GM19099 (cell line): ENCODE data around the gene LRRC1.

ENCODE experiments used
- POLR2A ChIP-seq: IDR thresholded peaks from 3 replicates; pipeline ENCODE4 v1.6.1; 2011; ENCODE audit warnings: low read depth; ENCODE audit not compliant: insufficient read length; ENCODE audit errors: extremely low read depth

Gene LRRC1

DNA sequence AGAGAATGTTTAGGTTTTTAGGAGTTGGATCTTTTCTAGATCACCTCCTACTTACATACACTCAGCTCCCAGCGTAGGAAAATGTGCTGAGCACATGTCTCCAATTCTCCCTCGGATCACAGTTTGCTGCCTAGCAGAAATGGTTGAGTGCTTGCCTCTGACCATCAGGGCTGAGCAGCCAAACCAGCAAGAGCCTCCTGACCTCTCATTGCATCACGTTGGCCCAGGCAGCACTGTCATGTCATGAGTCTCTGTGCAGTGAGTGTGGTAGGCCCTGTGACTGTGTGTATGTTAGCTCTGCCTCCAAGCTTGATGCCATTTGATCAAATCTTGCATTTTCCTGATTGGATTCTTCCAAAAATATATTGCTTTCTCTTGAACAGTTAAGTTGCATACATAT lies 112.0 kb downstream of the LRRC1 start:
- TF ChIP-seq POLR2A = no peak

DNA sequence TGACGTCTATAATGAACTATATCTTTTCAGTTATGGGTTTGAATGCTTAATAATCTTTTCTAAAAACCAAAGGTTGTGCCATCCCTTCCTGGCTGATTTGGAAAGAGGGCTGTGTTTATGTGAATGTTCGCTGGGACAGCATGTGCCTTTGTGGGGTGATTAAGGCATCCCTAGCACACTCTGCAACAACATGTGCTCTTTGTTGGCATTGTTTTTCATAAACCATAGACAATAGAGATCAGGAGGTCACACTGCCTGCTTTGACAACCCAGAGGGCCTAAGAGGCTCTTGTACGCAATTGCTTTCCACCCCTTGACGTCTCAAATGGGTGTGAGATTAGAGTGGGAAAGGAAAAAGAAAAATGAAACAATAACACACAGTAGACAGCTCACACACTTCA lies 116.0 kb downstream of the LRRC1 start:
- no peak for TF ChIP-seq POLR2A

DNA sequence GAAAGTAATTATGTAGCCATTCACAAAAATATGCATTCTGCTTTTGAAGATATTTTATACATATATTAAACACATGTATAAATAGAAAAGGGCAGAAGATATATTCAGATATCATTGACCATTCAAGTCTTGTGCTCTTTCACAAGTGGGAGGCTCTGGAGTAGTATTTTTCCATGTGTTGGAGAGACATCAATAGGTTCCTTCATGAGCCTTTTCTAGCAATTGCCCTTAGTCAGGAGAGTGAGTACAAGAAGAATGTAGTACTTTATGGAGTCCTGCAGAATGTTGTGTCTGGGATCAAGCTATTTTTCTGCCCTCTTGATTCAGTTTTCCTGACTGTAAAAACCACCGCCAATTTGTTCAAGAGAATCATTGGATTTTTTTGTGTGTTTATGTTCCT lies 117.9 kb downstream of the LRRC1 start:
- TF ChIP-seq POLR2A = no peak

GRCh38 chr6:53913286-53913685 lies 118.5 kb downstream of the LRRC1 start:
- TF ChIP-seq POLR2A = no peak

GRCh38 chr6:53915026-53915691 lies 120.4 kb downstream of the LRRC1 start:
- TF ChIP-seq POLR2A = no peak

- no peak for TF ChIP-seq POLR2A
These were observed 122.1 kb downstream of the LRRC1 start for GRCh38 chr6:53916804-53917463.

- no peak for TF ChIP-seq POLR2A
These were observed 122.6 kb downstream of the LRRC1 start for GRCh38 chr6:53917464-53917842.

- no peak for TF ChIP-seq POLR2A
These were observed 124.2 kb downstream of the LRRC1 start for GRCh38 chr6:53918854-53919510.

DNA sequence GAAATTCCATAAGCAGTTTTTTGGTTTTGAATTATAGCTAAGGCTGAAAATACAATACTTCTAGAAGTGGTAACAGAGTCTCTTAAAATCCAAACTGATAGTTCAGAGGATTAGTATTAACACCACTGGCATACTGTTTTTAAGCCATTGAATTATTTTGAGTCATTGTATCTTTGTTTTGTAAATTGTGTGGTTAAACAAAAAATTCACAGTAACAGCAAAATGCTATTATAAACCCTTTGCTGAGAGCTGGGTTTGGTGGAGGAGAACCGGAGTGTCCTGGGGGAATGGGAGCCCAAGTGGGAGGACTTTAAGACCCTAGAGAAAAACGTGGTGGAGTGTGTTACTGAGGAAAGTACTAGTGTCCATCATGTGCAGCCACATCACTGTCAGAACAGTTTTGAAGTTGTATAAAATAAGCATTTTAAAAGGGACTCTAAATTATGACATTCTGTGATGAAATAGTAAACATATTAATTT lies 125.1 kb downstream of the LRRC1 start:
- no peak for TF ChIP-seq POLR2A

DNA sequence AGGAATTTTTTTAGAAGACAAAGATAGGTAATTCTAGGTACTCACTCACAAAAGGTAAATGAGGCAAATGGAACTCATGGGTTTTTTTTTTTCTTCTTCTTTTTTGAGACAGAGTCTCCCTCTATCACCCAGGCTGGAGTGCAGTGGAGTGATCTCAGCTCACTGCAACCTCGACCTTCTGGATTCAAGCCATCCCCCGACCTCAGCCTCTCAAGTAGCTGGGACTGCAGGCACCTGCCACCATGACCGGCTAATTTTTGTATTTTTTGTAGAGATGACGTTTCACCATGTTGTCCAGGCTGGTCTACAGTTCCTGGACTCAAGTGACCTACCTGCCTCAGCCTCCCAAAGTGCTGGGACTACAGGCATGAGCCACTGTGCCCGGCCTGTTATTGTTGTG lies 126.1 kb downstream of the LRRC1 start:
- no peak for TF ChIP-seq POLR2A

- no peak for TF ChIP-seq POLR2A
These were observed 126.8 kb downstream of the LRRC1 start for GRCh38 chr6:53921639-53922038.

- no peak for TF ChIP-seq POLR2A
These were observed 127.8 kb downstream of the LRRC1 start for GRCh38 chr6:53922539-53922981.

DNA sequence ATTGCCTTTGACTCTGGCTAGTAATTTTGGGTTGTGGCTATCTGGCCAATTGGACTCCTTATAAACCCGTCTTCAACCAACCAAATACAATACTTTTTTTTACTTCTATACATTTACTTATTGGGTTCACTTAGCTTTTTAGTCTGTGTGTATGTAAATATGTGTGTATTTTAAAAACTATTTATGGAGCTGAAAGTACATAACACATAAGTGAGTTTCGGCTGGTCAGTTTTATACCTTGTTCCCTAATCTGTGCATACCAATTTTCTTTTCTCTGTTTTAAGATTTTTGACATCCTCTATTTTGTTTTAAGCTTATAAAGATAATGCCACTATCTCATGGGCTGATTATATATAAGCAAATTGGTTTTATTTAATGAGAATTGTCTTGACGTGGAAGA lies 129.5 kb downstream of the LRRC1 start:
- TF ChIP-seq POLR2A = no peak

DNA sequence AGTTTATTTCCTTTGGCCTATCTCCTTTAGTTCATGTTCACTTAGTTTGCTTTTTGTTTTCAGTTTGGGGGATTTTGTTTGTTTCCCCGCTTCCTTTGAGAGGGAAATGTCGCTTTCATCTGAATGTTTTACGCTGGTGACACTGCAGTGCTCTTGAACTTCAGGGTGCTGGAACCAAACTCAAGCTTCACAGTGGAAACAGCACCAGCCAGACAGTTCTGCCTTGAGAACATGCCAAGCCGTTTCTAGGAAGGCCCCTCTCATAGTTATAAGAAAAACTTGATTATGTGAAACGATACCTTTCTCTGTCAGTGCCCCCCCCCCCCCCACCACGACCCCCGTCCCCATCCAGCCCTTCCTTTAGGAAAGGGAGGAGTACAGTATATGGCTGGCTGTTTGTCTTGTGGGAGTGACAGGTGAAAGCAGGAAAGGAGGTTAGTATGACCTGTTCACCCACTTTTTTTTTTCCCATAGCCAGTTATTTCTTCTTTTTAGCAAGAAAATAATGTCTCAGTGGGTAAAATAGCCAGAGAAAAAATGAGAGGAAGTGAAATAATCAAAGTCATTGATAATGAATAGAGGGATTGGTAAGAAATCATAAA lies 130.1 kb downstream of the LRRC1 start:
- TF ChIP-seq POLR2A = no peak

DNA sequence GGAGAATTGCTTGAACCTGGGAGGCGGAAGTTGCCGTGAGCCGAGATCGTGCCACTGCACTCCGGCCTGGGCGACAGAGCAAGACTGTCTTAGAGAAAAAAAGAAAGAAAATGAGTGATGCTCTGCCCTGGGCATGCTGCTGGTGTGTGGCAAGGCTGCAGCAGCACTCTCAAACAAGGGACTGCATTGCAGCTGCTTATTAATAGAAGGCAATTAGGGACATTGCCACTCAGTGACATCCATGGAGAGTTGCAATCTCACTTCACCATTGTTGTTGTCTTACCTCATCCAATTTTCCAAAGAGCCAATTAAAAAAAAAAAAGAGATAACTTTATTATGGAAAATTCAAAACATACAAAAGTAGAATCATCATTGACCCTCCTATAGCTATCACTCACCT lies 131.1 kb downstream of the LRRC1 start:
- no peak for TF ChIP-seq POLR2A

DNA sequence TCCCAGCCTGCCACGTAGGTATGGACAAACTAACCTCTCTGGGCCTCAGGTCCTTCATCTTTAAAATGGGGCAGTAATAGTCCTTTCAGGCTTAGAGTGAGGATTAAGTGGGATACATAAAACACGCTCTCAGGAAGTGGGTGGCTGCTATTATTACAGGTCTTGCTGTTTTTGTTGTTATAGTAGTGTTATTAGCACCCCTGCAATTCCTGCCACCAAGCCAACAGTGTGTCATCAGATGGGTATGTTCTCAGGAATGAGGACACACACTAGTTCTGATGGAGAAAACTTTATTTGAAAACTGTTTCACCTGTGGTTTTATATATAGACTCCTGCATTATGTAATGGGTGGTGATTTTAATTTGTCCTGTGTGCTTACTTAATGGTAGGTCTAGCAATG lies 131.7 kb downstream of the LRRC1 start:
- no peak for TF ChIP-seq POLR2A

DNA sequence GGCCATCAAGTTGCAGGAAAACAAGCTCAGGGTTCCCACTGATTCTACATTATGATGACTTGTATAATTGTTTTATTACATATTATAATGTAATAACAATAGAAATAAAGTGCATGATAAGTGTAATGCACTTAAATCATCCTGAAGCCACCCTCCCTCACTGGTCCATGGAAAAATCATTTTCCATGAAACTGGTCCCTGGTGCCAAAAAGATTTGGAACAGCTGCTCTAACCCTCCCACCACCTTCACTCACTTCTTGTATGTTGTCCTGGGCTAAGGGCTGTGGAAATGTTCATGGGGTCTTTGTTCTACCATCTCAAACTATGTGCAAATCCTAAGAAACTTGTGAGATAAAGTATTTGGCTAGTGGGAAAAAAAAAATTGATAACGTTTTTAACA lies 133.8 kb downstream of the LRRC1 start:
- no peak for TF ChIP-seq POLR2A
